ENCODE data around the gene H3-3A.

Gene H3-3A

DNA sequence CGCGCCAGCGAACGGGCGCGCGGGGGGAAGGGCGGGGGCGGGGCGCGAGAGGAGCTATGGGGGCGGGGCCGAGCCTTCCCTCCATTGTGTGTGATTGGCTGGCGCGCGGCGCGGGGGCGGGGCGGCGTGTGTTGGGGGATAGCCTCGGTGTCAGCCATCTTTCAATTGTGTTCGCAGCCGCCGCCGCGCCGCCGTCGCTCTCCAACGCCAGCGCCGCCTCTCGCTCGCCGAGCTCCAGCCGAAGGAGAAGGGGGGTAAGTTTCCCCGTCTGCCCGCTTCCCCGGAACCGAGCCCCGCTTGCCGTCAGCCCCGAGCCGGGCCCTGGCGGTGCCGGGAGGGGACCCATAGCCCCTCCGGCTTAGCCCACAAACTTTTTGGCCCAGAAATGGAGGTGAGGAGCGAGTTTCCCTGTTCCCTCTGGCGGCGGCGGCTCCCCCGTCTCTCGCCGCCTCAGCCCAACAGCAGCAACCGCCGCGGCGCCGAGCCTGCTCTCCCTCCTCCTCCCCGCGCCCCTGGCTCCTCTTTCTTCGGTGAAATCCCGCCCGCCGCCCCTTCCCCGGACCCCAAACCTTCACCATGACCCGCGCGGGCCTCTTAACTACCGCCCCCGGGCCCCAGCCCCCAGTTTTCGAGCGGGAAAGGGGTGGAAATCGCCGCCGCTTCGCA lies at the start of gene H3-3A:
TSS of gene H3-3A (plus strand) at position 159 of the 666 bp plus-strand sequence. CDS start 1,636 bp downstream, outside the sequence.
- peak; percentile 94 to 99 for DNase-seq (ENCODE audit: extremely low read depth in 1 of 2, low read depth in 1 of 2)

- DNase-seq (ENCODE audit: extremely low read depth in 1 of 2, low read depth in 1 of 2): no peak
Measured at GRCh38 chr1:226017070-226017469, 45.4 kb upstream of the H3-3A start.

- DNase-seq (ENCODE audit: extremely low read depth in 1 of 2, low read depth in 1 of 2): no peak
Measured at GRCh38 chr1:226019572-226019971, 42.9 kb upstream of the H3-3A start.

DNA sequence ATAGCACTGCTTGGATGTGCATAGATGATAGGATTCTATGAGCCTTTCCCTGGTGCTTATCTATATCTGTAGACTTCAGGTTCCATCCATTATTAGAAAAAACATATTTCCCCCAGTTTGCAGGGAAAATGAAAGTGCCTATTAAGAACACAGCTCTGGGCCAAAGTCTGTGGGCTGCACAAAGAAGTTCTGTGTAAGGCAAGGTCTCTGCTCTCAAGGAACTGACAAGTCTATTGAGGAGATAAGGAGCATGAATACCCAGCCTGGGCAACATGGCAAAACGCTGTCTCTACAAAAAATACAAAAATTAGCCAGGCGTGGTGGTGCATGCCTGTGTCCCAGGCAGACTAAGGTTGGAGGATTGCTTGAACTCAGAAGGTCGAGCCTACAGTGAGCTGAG lies 41.1 kb upstream of the H3-3A start:
- DNase-seq (ENCODE audit: extremely low read depth in 1 of 2, low read depth in 1 of 2): no peak

DNA sequence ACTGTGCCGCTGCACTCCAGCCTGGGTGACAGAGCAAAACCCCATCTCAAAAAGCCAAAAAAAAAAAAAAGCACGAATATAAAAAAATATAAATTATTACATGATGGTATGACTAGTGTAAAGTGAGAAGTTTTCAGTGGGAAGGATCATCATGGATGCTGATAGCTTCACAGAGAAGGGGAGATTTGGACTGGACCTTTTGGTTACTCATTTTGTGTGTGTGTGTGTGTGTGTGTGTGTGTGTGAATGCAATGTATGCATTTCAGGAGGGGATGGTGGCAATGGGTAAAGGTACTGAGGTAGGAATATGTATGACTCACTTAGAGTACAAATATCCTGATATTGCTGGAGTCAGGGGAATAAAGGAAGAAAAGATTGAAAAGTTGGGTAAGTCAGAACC lies 40.7 kb upstream of the H3-3A start:
- DNase-seq (ENCODE audit: extremely low read depth in 1 of 2, low read depth in 1 of 2): no peak

- no peak for DNase-seq (ENCODE audit: extremely low read depth in 1 of 2, low read depth in 1 of 2)
Measured at GRCh38 chr1:226023735-226024134, 38.8 kb upstream of the H3-3A start.

DNA sequence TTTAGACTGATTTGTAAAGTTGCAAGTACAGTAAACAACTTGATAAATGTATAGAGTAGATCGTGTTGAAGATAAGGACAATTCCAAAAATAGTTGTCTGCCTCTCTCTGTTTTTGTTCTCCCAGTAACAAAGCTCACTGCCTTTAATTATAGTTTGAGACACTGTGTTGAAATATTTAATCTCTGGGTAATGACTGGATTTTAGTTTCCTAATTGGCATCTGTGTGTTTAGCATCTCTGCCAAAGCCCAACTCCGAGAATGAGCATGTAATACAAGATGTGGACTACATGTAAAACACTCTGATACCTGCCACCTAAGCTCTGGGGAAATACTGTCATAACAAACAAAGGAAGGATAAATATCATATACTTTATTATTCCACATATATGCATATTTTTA lies 35.7 kb upstream of the H3-3A start:
- DNase-seq (ENCODE audit: extremely low read depth in 1 of 2, low read depth in 1 of 2): no peak

- DNase-seq (ENCODE audit: extremely low read depth in 1 of 2, low read depth in 1 of 2): no peak
Measured at GRCh38 chr1:226027538-226028217, 34.8 kb upstream of the H3-3A start.

DNA sequence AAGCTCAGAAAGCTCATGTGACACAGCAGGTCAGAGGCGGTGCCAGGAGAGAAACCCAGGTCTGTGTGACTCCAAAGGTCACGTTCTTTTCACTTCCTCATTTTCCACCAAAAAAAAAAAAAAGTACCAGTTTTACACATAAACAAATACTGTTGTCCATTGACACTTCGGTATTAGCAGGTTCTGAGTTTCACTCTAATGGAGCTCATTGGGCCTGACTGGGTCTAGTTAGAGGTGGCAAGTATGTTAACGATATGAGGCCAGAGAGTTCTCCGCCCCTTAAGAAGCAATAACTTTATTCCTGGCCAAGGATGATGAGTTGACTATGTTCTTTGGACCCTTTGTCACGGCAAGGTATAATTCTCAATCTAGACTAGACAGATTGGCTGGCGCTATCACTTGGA lies 33.4 kb upstream of the H3-3A start:
- no peak for DNase-seq (ENCODE audit: extremely low read depth in 1 of 2, low read depth in 1 of 2)

- DNase-seq (ENCODE audit: extremely low read depth in 1 of 2, low read depth in 1 of 2): no peak
Measured at GRCh38 chr1:226029568-226030225, 32.8 kb upstream of the H3-3A start.

DNA sequence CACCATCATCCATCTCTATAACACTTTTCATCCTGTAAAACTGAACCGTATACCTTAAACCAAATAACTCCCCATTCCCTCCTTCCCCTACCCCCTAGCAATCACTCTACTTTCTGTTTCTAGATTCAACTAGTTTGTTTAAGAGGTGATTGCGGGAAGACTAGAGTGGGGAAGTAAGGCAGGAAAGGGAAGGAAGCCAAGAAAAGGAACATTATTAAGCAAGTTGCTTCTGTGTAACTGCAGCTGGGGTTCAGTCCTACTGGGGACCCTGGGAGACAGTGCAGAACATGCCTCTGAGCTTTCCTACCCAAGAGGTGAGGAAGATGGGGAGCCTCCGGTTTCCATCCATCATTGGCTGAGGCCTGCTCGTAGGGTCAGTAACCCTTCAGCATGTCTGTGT lies 28.9 kb upstream of the H3-3A start:
- DNase-seq (ENCODE audit: extremely low read depth in 1 of 2, low read depth in 1 of 2): no peak

DNA sequence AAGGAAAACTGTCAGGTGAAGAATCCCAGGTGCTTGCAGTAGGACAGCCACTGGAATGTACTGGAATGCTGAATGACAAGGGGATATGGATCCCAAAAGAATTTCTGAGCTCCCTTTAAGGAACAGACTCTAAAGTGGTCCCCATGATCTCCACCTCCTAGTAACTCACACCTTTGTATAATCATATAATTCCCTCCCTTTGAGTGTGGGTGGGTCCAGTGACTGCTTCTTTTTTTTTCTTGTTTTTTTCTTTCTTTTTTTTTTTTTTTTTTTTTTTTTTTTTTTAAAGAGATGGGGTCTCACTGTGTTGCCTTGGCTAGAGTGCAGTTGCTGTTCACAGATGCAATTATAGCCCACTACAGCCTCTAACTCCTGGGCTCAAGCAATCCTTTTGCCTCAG lies 28.5 kb upstream of the H3-3A start:
- DNase-seq (ENCODE audit: extremely low read depth in 1 of 2, low read depth in 1 of 2): no peak

- DNase-seq (ENCODE audit: extremely low read depth in 1 of 2, low read depth in 1 of 2): no peak
Measured at GRCh38 chr1:226034482-226034881, 28.0 kb upstream of the H3-3A start.

- no peak for DNase-seq (ENCODE audit: extremely low read depth in 1 of 2, low read depth in 1 of 2)
Measured at GRCh38 chr1:226035915-226036314, 26.6 kb upstream of the H3-3A start.

DNA sequence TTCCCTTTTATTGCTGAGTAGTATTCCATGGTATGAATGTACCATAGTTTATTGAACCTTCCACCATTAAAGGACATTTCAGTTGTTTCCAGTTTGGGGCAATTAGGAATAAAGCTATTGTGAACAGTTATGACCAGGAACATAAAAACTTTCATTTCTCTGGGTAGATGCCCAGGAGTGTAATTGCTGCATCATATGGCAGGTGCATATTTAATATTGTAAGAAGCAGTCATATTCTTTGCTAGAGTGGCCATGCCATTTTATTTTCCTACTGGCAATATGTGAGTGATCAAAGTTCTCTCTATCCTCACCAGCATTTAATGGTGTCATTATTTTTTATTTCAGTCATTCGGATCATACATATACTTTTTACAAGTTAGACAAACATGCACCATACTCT lies 23.9 kb upstream of the H3-3A start:
- DNase-seq (ENCODE audit: extremely low read depth in 1 of 2, low read depth in 1 of 2): no peak

- DNase-seq (ENCODE audit: extremely low read depth in 1 of 2, low read depth in 1 of 2): no peak
Measured at GRCh38 chr1:226041419-226041818, 21.1 kb upstream of the H3-3A start.

GRCh38 chr1:226044514-226045101 lies 17.9 kb upstream of the H3-3A start:
- DNase-seq (ENCODE audit: extremely low read depth in 1 of 2, low read depth in 1 of 2): no peak

DNA sequence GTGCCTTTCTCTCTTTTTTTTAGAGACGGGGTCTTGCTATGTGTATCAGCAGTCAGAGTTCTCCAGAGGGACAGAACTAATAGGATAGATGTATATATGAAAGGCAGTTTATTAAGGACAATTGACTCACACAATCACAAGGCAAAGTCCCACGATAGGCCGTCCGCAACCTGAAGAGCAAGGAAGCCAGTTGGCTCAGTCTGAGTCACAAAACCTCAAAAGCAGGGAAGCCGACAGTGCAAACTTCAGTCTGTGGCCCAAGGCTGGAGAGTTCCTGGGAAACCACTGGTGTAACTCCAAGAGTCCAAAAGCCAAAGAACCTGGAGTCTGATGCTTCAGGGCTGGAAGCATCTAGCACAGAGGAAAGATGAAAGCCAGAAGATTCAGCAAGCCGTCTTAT lies 16.3 kb upstream of the H3-3A start:
- no peak for DNase-seq (ENCODE audit: extremely low read depth in 1 of 2, low read depth in 1 of 2)

DNA sequence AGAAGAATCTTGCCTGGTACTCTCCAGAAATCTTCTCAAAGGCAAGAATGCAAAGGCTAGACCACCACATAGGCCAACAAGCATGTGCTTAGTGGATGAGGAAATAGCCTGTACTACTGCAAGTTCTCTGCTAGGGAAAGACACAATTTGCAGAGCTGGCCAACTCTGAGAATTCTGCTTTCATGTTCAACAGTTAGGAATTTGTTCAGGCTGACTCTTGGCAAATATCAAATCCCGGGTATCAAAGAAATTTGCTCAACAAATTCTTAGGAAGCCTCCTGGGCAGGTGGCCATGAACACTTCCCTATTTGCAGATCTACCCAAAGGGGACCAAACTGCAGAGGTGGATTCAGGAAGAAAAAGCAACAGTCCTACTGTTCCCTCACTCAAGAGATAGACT lies 15.0 kb upstream of the H3-3A start:
- no peak for DNase-seq (ENCODE audit: extremely low read depth in 1 of 2, low read depth in 1 of 2)

GRCh38 chr1:226048886-226049285 lies 13.6 kb upstream of the H3-3A start:
- no peak for DNase-seq (ENCODE audit: extremely low read depth in 1 of 2, low read depth in 1 of 2)

GRCh38 chr1:226050133-226050532 lies 12.4 kb upstream of the H3-3A start:
- no peak for DNase-seq (ENCODE audit: extremely low read depth in 1 of 2, low read depth in 1 of 2)

DNA sequence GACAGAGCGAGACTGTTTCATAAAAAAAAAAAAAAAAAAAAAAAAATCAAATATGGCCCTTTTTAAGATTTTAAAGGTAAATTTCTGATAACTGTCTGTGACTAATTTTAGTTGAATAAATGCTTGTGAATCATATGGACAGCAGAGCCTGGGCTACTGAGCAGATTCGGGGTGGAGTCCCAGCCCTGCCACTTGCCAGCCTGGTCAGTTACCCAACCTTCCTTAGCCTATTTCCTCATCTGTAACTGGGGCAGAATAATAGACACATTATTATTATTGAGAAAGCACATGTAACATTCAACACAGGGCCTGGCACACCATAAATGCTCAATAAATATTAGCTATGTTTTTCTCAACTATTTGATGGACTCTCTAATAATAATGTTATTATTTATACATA lies 11.2 kb upstream of the H3-3A start:
- no peak for DNase-seq (ENCODE audit: extremely low read depth in 1 of 2, low read depth in 1 of 2)

Measured in activated CD8-positive, alpha-beta memory T cell treated with anti-CD3 and anti-CD28 coated beads for 1 hour (primary cell).